ENCODE results near the gene SPO11. TPM values are rescaled to one million over a fixed set of nuclear protein-coding genes. Genes with fewer than 3 reads are reported as not detected.

SPO11 gene
- total and polyA plus RNA-seq, 2 experiments from 2014 or later = not detected

DNA sequence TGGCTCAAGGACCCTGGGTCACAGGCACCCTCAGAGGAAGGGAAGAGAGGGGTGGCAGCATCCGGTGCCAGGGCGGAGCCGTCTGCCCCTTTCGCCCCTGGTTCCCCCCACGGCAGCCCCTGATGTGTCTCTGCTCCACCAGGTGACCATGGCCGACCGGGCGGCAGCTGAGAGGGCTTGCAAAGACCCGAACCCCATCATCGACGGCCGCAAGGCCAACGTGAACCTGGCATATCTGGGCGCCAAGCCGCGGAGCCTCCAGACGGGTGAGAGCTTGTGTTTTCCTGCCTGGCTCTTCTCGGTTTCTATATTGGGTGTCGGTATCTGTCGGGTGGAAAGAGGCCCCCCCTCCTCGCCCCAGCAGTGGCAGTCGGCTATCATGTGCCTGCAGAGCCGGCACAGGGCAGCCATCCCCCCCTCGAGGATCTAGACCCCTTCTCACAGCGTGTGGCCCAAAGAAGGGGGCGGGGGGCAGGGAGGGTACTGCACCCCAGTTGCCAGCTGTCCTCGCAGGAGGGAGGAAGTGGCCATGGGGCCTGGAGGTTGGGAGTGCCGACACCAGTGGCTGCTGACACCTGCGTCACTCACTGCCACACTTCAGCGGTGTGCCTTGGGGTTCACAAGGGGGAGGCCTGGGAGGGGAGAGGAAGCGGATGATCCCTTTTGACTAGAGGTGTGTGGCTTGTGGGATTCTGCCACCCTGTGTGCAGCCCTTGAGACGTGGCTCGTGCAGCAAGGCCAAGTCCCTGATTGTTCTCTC lies 63.1 kb downstream of the SPO11 start:
- H3K9me3 Mint-ChIP-seq = no peaks in the 10 kb centered on the region
- Histone ChIP-seq H3F3A (replicated peaks; ENCODE audit: low read depth) (no peaks in the 10 kb centered on the region), H3K27me3 (ENCODE audit: insufficient read depth) (no peaks in the 10 kb centered on the region; the same call in 1 of the 2 replicates), H3K4me3 (peak overlapping the region; percentile 74), H2AFZ (no peak overlapping the region), H4K20me1 (replicated peaks; ENCODE audit: insufficient read depth) (peaks cover 23% of the 10 kb centered on the region), H3K36me3 (ENCODE audit: insufficient read depth) (peaks cover 7% of the 10 kb centered on the region; the same call in 1 of the 2 replicates), H3K27ac (ENCODE audit: low read depth) (no peak overlapping the region), H3K9me2 (ENCODE audit: insufficient read depth) (no peaks in the 10 kb centered on the region), H3K79me2 (replicated peaks; ENCODE audit: insufficient read depth) (peaks cover 55% of the 10 kb centered on the region), H3K4me2 (peak overlapping the region; percentile 91), H3K4me1 (ENCODE audit: insufficient read depth) (peaks cover 2% of the 10 kb centered on the region; the same call in 1 of the 2 replicates)
- H3K27ac Mint-ChIP-seq = no peak overlapping the region; the same call in 1 of the 2 replicates
- peaks cover 39% of the 10 kb centered on the region for H3K4me1 Mint-ChIP-seq
- no peak for ATAC-seq
- H3K4me3 Mint-ChIP-seq = peak overlapping the region; percentile 92
- H3K27me3 Mint-ChIP-seq (ENCODE audit: insufficient read depth, low read depth, poor library complexity) = peaks cover 13% of the 10 kb centered on the region
- H3K36me3 Mint-ChIP-seq (ENCODE audit: low read depth) = peaks cover 47% of the 10 kb centered on the region
- TF ChIP-seq, protein P1, sequence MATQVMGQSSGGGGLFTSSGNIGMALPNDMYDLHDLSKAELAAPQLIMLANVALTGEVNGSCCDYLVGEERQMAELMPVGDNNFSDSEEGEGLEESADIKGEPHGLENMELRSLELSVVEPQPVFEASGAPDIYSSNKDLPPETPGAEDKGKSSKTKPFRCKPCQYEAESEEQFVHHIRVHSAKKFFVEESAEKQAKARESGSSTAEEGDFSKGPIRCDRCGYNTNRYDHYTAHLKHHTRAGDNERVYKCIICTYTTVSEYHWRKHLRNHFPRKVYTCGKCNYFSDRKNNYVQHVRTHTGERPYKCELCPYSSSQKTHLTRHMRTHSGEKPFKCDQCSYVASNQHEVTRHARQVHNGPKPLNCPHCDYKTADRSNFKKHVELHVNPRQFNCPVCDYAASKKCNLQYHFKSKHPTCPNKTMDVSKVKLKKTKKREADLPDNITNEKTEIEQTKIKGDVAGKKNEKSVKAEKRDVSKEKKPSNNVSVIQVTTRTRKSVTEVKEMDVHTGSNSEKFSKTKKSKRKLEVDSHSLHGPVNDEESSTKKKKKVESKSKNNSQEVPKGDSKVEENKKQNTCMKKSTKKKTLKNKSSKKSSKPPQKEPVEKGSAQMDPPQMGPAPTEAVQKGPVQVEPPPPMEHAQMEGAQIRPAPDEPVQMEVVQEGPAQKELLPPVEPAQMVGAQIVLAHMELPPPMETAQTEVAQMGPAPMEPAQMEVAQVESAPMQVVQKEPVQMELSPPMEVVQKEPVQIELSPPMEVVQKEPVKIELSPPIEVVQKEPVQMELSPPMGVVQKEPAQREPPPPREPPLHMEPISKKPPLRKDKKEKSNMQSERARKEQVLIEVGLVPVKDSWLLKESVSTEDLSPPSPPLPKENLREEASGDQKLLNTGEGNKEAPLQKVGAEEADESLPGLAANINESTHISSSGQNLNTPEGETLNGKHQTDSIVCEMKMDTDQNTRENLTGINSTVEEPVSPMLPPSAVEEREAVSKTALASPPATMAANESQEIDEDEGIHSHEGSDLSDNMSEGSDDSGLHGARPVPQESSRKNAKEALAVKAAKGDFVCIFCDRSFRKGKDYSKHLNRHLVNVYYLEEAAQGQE (IDR thresholded peaks at IDR 0.05; ENCODE audit: unreplicated experiment) = no peak
- TF ChIP-seq ZNF114 (CRISPR knock-in tag; IDR thresholded peaks at IDR 0.05) (no peak), JUNB (IDR thresholded peaks at IDR 0.05; ENCODE audit: unreplicated experiment) (no peak), POLR2AphosphoS5 (IDR thresholded peaks at IDR 0.05; ENCODE audit: low read depth) (no peak), STAT1 (IDR thresholded peaks at IDR 0.05; ENCODE audit: unreplicated experiment) (no peak)
- TF ChIP-seq, protein P2, sequence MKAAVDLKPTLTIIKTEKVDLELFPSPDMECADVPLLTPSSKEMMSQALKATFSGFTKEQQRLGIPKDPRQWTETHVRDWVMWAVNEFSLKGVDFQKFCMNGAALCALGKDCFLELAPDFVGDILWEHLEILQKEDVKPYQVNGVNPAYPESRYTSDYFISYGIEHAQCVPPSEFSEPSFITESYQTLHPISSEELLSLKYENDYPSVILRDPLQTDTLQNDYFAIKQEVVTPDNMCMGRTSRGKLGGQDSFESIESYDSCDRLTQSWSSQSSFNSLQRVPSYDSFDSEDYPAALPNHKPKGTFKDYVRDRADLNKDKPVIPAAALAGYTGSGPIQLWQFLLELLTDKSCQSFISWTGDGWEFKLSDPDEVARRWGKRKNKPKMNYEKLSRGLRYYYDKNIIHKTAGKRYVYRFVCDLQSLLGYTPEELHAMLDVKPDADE (IDR thresholded peaks at IDR 0.05) = no peak
- no peak for DNase-seq (ENCODE audit: low spot score)

Small RNA genes within 50 kb of the gene (microRNA-seq; reads per million reads assigned to microRNA genes)
- not detected for gene MIR4325

Small RNA genes within 50 kb of the gene (small RNA-seq; reads per million reads assigned to genes)
- gene MIR4325 (ENCODE audit: low replicate concordance) = not detected
- gene RF00019 (ENCODE audit: low replicate concordance) = not detected
- not detected for gene RPL39P39 (ENCODE audit: low replicate concordance)

Other genes starting within 250 kb of the SPO11 start
- gene BMP7, start 63.2 kb upstream of the SPO11 start, total RNA-seq (2014; rRNA removed; shearing (Covaris generic)) = 16.6 and 22.8 TPM in 2 replicates
- 15.9 and 17.8 TPM in 2 replicates for gene BMP7, start 63.2 kb upstream of the SPO11 start, polyA plus RNA-seq (2016; fragmentation: Nextera tagmentation; extraction: Ambion mirVana)
- 43.3 and 59.7 TPM in 2 replicates for gene RAE1, start 21.5 kb downstream of the SPO11 start, total RNA-seq (2014; rRNA removed; shearing (Covaris generic))
- 33.0 and 35.4 TPM in 2 replicates for gene RAE1, start 21.5 kb downstream of the SPO11 start, polyA plus RNA-seq (2016; fragmentation: Nextera tagmentation; extraction: Ambion mirVana)
- gene RBM38, start 61.6 kb downstream of the SPO11 start, total RNA-seq (2014; rRNA removed; shearing (Covaris generic)) = 77.6 and 80.5 TPM in 2 replicates
- gene RBM38, start 61.6 kb downstream of the SPO11 start, polyA plus RNA-seq (2016; fragmentation: Nextera tagmentation; extraction: Ambion mirVana) = 22.9 and 32.6 TPM in 2 replicates
- gene CTCFL, start 195.3 kb downstream of the SPO11 start, total RNA-seq (2014; rRNA removed; shearing (Covaris generic)) = 1.4 and 2.1 TPM in 2 replicates
- gene CTCFL, start 195.3 kb downstream of the SPO11 start, polyA plus RNA-seq (2016; fragmentation: Nextera tagmentation; extraction: Ambion mirVana) = 0.55 and 0.80 TPM in 2 replicates
- gene PCK1, start 231.3 kb downstream of the SPO11 start, total RNA-seq (2014; rRNA removed; shearing (Covaris generic)) = not detected in 2 replicates
- gene PCK1, start 231.3 kb downstream of the SPO11 start, polyA plus RNA-seq (2016; fragmentation: Nextera tagmentation; extraction: Ambion mirVana) = not detected in 2 replicates

All from GM23338 (cell line).